GM20000 (cell line): ENCODE data around the gene SLC9A3.

Experiments used
- DNase-seq: peaks from one replicate; pipeline ENCODE4 v3.0.0; 2012; ENCODE audit warnings: low spot score
- CTCF ChIP-seq: IDR thresholded peaks from 2 replicates; pipeline ENCODE4 v1.5.1; 2012; ENCODE audit warnings: mild to moderate bottlenecking, control low read depth; ENCODE audit errors: extremely low read depth, missing control alignments

The SLC9A3 gene

GRCh38 chr5:502325-503079 is 21.7 kb downstream of the SLC9A3 start:
- no peak for DNase-seq
- no peak for TF ChIP-seq CTCF

- no peak for DNase-seq
- TF ChIP-seq CTCF = no peak
Observed at GRCh38 chr5:501831-502184, 22.4 kb downstream of the SLC9A3 start.

GRCh38 chr5:501105-501830 is 23.0 kb downstream of the SLC9A3 start:
- no peak for DNase-seq
- no peak for TF ChIP-seq CTCF

- no peak for DNase-seq
- no peak for TF ChIP-seq CTCF
Observed at GRCh38 chr5:500491-500890, 23.8 kb downstream of the SLC9A3 start.

- no peak for DNase-seq
Observed at GRCh38 chr5:499233-500209, 24.7 kb downstream of the SLC9A3 start.

GRCh38 chr5:497871-498509 is 26.3 kb downstream of the SLC9A3 start:
- no peak for DNase-seq
- TF ChIP-seq CTCF = no peak

More at GRCh38 chr5:499233-500209, 24.7 kb downstream of the SLC9A3 start:
- no peak for TF ChIP-seq CTCF
